HepG2 (cell line): ENCODE data around the gene OTOP2. TPM values are rescaled to one million over a fixed set of nuclear protein-coding genes. Genes with fewer than 3 reads are reported as not detected.

Experiments
- AGO1 ChIP-seq: fragments of 200-400 bp; formaldehyde crosslinking; IDR thresholded peaks from 2 replicates; pipeline ENCODE4 v1.6.1; 2017; ENCODE audit warnings: mild to moderate bottlenecking, low read depth, low read length, moderate library complexity; ENCODE audit not compliant: poor library complexity, severe bottlenecking
- FOXA3 ChIP-seq: IDR thresholded peaks from 2 replicates; pipeline ENCODE4 v1.6.1; 2016; ENCODE audit warnings: missing genetic modification reagents, missing compliant biosample characterization
- FOXP1 ChIP-seq, 2 experiments: fragments of 450-650 bp in 1 of 2; IDR thresholded peaks; 2 replicates each; pipeline ENCODE4 v1.6.1; 2017 to 2018; ENCODE audit warnings: antibody characterized with exemption in 1 of 2
- GZF1 ChIP-seq: sonication (generic); formaldehyde crosslinking; IDR thresholded peaks from 2 replicates; pipeline ENCODE4 v1.5.1; 2020; ENCODE audit warnings: mild to moderate bottlenecking, missing genetic modification reagents
- HDAC2 ChIP-seq: sonication (generic); formaldehyde crosslinking; IDR thresholded peaks from 2 replicates; pipeline ENCODE4 v1.4.0; 2020; ENCODE audit warnings: missing genetic modification reagents
- HNRNPL ChIP-seq: fragments of 200-400 bp; formaldehyde crosslinking; IDR thresholded peaks from 2 replicates; pipeline ENCODE4 v1.6.1; 2017; ENCODE audit warnings: mild to moderate bottlenecking, low read depth, low read length
- MAZ ChIP-seq, 2 experiments: sonication (generic) in 1 of 2; formaldehyde crosslinking in 1 of 2; IDR thresholded peaks; 2 replicates each; pipeline versions ENCODE4 v1.5.0 to v1.6.1; 2012 to 2020; ENCODE audit warnings: low read depth in 2 of 2, mild to moderate bottlenecking in 2 of 2, borderline replicate concordance in 1 of 2, improper control_type of control experiment in 1 of 2, low read length in 1 of 2, missing genetic modification reagents in 1 of 2, moderate library complexity in 1 of 2
- MTF2 ChIP-seq: sonication (generic); formaldehyde crosslinking; IDR thresholded peaks from 2 replicates; pipeline ENCODE4 v1.5.0; 2020; ENCODE audit warnings: missing genetic modification reagents, borderline replicate concordance
- NBN ChIP-seq: fragments of 450-650 bp; conservative IDR thresholded peaks from 2 replicates; pipeline ENCODE4 v1.6.1; 2017
- NCOA1 ChIP-seq: sonication (generic); formaldehyde crosslinking; IDR thresholded peaks from 2 replicates; pipeline ENCODE4 v1.9.0; 2021; ENCODE audit warnings: missing genetic modification reagents
- NR2C2 ChIP-seq: sonication (generic); formaldehyde crosslinking; IDR thresholded peaks from 2 replicates; pipeline ENCODE4 v1.4.0; 2020; ENCODE audit warnings: missing genetic modification reagents, mild to moderate bottlenecking, moderate library complexity, borderline replicate concordance
- PHF21A ChIP-seq: sonication (generic); formaldehyde crosslinking; IDR thresholded peaks from 2 replicates; pipeline ENCODE4 v1.5.0; 2020; ENCODE audit warnings: mild to moderate bottlenecking, missing genetic modification reagents
- PPARG ChIP-seq: conservative IDR thresholded peaks from 2 replicates; pipeline ENCODE4 v1.6.1; 2016; ENCODE audit warnings: missing biosample characterization, missing genetic modification reagents
- PRPF4 ChIP-seq: fragments of 200-400 bp; formaldehyde crosslinking; IDR thresholded peaks from 2 replicates; pipeline ENCODE4 v1.6.1; 2016; ENCODE audit warnings: low read length, low read depth; ENCODE audit not compliant: poor library complexity, severe bottlenecking
- TBL1XR1 ChIP-seq: fragments of 150-350 bp; IDR thresholded peaks from 2 replicates; pipeline ENCODE4 v1.6.1; 2014; ENCODE audit warnings: borderline replicate concordance, low read length; ENCODE audit not compliant: partially characterized antibody
- ZNF331 ChIP-seq: sonication (generic); formaldehyde crosslinking; IDR thresholded peaks from 2 replicates; pipeline ENCODE4 v1.4.0; 2020; ENCODE audit warnings: missing genetic modification reagents
- ZNF557 ChIP-seq: sonication (generic); formaldehyde crosslinking; IDR thresholded peaks from 2 replicates; pipeline ENCODE4 v1.4.0; 2020; ENCODE audit warnings: missing genetic modification reagents
- ZNF780A ChIP-seq: sonication (generic); formaldehyde crosslinking; IDR thresholded peaks from 2 replicates; pipeline ENCODE4 v1.8.0; 2022; ENCODE audit warnings: mild to moderate bottlenecking, missing genetic modification reagents, moderate library complexity
- ZNF883 ChIP-seq: sonication (generic); formaldehyde crosslinking; IDR thresholded peaks from 2 replicates; pipeline ENCODE4 v1.5.1; 2020; ENCODE audit warnings: mild to moderate bottlenecking, missing genetic modification reagents; ENCODE audit errors: not compliant biosample characterization
- polyA plus RNA-seq, 8 experiments: library from polyadenylated mRNA; depleted of rRNA in 3 of 8; stranded (reverse) in 7 of 8; unstranded in 1 of 8; fragments of >200 nt; fragmentation: Illumina TruSeq in 4 of 8; extraction: Trizol in 4 of 8; gene quantifications; 2 replicates each; pipeline versions ENCODE4 v1.2.1 to v1.2.3, GENCODE V29; 2011 to 2016; ENCODE audit warnings: low read depth in 4 of 8, missing spikeins in 1 of 8, mixed read lengths in 1 of 8; ENCODE audit not compliant: insufficient read depth in 1 of 8
- total RNA-seq, 5 experiments: library from RNA; depleted of rRNA; stranded (reverse); fragments of >200 nt; fragmentation: Illumina TruSeq; extraction: Trizol; gene quantifications; 2 replicates each; pipeline ENCODE4 v1.2.3, GENCODE V29; 2016; ENCODE audit warnings: low read depth in 1 of 5
- TF ChIP-seq, protein P1 (sequence below): sonication (generic); formaldehyde crosslinking; IDR thresholded peaks from 2 replicates; pipeline ENCODE4 v1.4.0; 2020; ENCODE audit warnings: missing genetic modification reagents, mild to moderate bottlenecking, borderline replicate concordance
- TF ChIP-seq, protein P2 (sequence below): sonication (generic); formaldehyde crosslinking; IDR thresholded peaks from 2 replicates; pipeline ENCODE4 v1.5.1; 2020; ENCODE audit warnings: mild to moderate bottlenecking, missing genetic modification reagents, moderate library complexity
- TF ChIP-seq, protein P3 (sequence below): sonication (generic); formaldehyde crosslinking; IDR thresholded peaks from 2 replicates; pipeline ENCODE4 v1.9.0; 2021; ENCODE audit warnings: missing genetic modification reagents, mild to moderate bottlenecking, borderline replicate concordance

OTOP2 gene
- total and polyA plus RNA-seq, 2 of the 13 experiments (the other 11 are each of a cell fraction or from before 2014, with no cell fraction given) = not detected

- TF ChIP-seq MAZ (IDR thresholded peaks at IDR 0.05; ENCODE audit: borderline replicate concordance, low read depth, low read length) (no peak), MAZ (CRISPR knock-in tag; IDR thresholded peaks at IDR 0.05; ENCODE audit: low read depth) (peak; percentile 56; the same call in 1 of the 2 replicates), AGO1 (no peak), NR2C2 (CRISPR knock-in tag) (peak; percentile 21; the same call in 1 of the 2 replicates), FOXA3 (CRISPR knock-in tag) (peak; percentile 91), HDAC2 (CRISPR knock-in tag) (peak; percentile 76), FOXP1 (IDR thresholded peaks at IDR 0.05) (no peak), FOXP1 (CRISPR knock-in tag; IDR thresholded peaks at IDR 0.05) (peak; percentile 47; the same call in 1 of the 2 replicates), ZNF331 (CRISPR knock-in tag) (peak; percentile 59; the same call in 1 of the 2 replicates), NBN (no peak), MTF2 (CRISPR knock-in tag) (peak; percentile 89; the same call in 1 of the 2 replicates), PRPF4 (no peak), ZNF780A (CRISPR knock-in tag) (no peak), HNRNPL (peak; percentile 93; the same call in 1 of the 2 replicates), TBL1XR1 (no peak), NCOA1 (CRISPR knock-in tag) (peak; percentile 94), PPARG (CRISPR knock-in tag) (no peak), ZNF557 (CRISPR knock-in tag) (no peak), PHF21A (CRISPR knock-in tag) (peak; percentile 29), ZNF883 (CRISPR knock-in tag) (no peak), GZF1 (CRISPR knock-in tag) (no peak)
- TF ChIP-seq, protein P1, sequence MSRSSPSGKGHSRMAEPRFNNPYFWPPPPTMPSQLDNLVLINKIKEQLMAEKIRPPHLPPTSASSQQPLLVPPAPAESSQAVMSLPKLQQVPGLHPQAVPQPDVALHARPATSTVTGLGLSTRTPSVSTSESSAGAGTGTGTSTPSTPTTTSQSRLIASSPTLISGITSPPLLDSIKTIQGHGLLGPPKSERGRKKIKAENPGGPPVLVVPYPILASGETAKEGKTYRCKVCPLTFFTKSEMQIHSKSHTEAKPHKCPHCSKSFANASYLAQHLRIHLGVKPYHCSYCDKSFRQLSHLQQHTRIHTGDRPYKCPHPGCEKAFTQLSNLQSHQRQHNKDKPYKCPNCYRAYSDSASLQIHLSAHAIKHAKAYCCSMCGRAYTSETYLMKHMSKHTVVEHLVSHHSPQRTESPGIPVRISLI = no peak
- TF ChIP-seq, protein P2, sequence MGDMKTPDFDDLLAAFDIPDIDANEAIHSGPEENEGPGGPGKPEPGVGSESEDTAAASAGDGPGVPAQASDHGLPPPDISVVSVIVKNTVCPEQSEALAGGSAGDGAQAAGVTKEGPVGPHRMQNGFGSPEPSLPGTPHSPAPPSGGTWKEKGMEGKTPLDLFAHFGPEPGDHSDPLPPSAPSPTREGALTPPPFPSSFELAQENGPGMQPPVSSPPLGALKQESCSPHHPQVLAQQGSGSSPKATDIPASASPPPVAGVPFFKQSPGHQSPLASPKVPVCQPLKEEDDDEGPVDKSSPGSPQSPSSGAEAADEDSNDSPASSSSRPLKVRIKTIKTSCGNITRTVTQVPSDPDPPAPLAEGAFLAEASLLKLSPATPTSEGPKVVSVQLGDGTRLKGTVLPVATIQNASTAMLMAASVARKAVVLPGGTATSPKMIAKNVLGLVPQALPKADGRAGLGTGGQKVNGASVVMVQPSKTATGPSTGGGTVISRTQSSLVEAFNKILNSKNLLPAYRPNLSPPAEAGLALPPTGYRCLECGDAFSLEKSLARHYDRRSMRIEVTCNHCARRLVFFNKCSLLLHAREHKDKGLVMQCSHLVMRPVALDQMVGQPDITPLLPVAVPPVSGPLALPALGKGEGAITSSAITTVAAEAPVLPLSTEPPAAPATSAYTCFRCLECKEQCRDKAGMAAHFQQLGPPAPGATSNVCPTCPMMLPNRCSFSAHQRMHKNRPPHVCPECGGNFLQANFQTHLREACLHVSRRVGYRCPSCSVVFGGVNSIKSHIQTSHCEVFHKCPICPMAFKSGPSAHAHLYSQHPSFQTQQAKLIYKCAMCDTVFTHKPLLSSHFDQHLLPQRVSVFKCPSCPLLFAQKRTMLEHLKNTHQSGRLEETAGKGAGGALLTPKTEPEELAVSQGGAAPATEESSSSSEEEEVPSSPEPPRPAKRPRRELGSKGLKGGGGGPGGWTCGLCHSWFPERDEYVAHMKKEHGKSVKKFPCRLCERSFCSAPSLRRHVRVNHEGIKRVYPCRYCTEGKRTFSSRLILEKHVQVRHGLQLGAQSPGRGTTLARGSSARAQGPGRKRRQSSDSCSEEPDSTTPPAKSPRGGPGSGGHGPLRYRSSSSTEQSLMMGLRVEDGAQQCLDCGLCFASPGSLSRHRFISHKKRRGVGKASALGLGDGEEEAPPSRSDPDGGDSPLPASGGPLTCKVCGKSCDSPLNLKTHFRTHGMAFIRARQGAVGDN (CRISPR knock-in tag) = peak; percentile 26
- TF ChIP-seq, protein P3, sequence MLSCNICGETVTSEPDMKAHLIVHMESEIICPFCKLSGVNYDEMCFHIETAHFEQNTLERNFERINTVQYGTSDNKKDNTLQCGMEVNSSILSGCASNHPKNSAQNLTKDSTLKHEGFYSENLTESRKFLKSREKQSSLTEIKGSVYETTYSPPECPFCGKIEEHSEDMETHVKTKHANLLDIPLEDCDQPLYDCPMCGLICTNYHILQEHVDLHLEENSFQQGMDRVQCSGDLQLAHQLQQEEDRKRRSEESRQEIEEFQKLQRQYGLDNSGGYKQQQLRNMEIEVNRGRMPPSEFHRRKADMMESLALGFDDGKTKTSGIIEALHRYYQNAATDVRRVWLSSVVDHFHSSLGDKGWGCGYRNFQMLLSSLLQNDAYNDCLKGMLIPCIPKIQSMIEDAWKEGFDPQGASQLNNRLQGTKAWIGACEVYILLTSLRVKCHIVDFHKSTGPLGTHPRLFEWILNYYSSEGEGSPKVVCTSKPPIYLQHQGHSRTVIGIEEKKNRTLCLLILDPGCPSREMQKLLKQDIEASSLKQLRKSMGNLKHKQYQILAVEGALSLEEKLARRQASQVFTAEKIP = no peak
Measured at GRCh38 chr17:74972107-74972972, 48.3 kb downstream of the OTOP2 start, which contains the start of gene HID1 (continued).
